Uterine smooth muscle cell (primary cell): ENCODE data around the gene ITPRIPL1. TPM values are rescaled to one million over a fixed set of nuclear protein-coding genes. Genes with fewer than 3 reads are reported as not detected.

Source experiments
- total RNA-seq: library from RNA; depleted of rRNA; stranded (reverse); fragments of >200 nt; gene quantifications from 2 replicates; pipeline ENCODE4 v1.2.3, GENCODE V29; 2014

Gene ITPRIPL1
- total RNA-seq, result 5.1 and 5.9 TPM in 2 replicates

GRCh38 chr2:96325041-96325883, at the start of gene ITPRIPL1:
TSS of gene ITPRIPL1 (plus strand) at chr2:96325317. CDS start at chr2:96325840, 523 bp downstream.

GRCh38 chr2:96305091-96305978, 19.8 kb upstream of the ITPRIPL1 start, which contains the start of gene SNRNP200:
TSS of gene SNRNP200 (minus strand) at chr2:96305546. CDS start at chr2:96305437, 109 bp downstream.

Other genes with a start within 250 kb of the ITPRIPL1 start
- under 0.01 TPM in 1 of 2 replicates, not detected in the other for gene ADRA2B, start 208.7 kb upstream of the ITPRIPL1 start, total RNA-seq
- not detected in 2 replicates for gene ASTL, start 186.8 kb upstream of the ITPRIPL1 start, total RNA-seq
- 1.7 and 2.3 TPM in 2 replicates for gene DUSP2, start 179.9 kb upstream of the ITPRIPL1 start, total RNA-seq
- gene STARD7, start 116.5 kb upstream of the ITPRIPL1 start, total RNA-seq, result 119 and 160 TPM in 2 replicates
- gene TMEM127, start 59.3 kb upstream of the ITPRIPL1 start, total RNA-seq, result 11.8 and 16.7 TPM in 2 replicates
- 82.6 and 87.7 TPM in 2 replicates for gene CIAO1, start 59.1 kb upstream of the ITPRIPL1 start, total RNA-seq
- gene SNRNP200, start 19.8 kb upstream of the ITPRIPL1 start, total RNA-seq, result 49.4 and 65.4 TPM in 2 replicates
- gene NCAPH, start 10.4 kb downstream of the ITPRIPL1 start, total RNA-seq, result 8.4 and 45.2 TPM in 2 replicates
- gene NEURL3, start 180.0 kb downstream of the ITPRIPL1 start, total RNA-seq, result 0.11 TPM in 1 of 2 replicates, not detected in the other
- 11.0 and 11.8 TPM in 2 replicates for gene ARID5A, start 211.4 kb downstream of the ITPRIPL1 start, total RNA-seq